Activated B cell treated with CpG ODN at 0.5 μM for 24 hours (primary cell): ENCODE results near the gene PDCD1. TPM values are rescaled to one million over a fixed set of nuclear protein-coding genes. Genes with fewer than 3 reads are reported as not detected.

Source experiments
- ATAC-seq: fragments of 200-7000 bp; cut with Tn5 transposase; one replicate; pipeline ENCODE4 v1.10.0; 2021; ENCODE audit warnings: low read depth, mild to moderate bottlenecking, moderate library complexity
- CTCF ChIA-PET: fragments of 350-600 bp; sonication (Branson Sonifier 250); formaldehyde crosslinking; loops from one replicate; lab custom pipeline; 2021; ENCODE audit warnings: antibody characterized with exemption; lab: Charles Lee
- POLR2A ChIA-PET: fragments of 350-600 bp; sonication (Branson Sonifier 250); formaldehyde crosslinking; loops from one replicate; lab custom pipeline; 2021; ENCODE audit warnings: antibody characterized with exemption; lab: Charles Lee
- DNase-seq: peaks from one replicate; pipeline ENCODE4 v3.0.0; 2022
- H3K27ac Mint-ChIP-seq: one replicate; pipeline ENCODE4 v1.8.0; 2020; ENCODE audit warnings: mixed read lengths
- H3K27me3 Mint-ChIP-seq: one replicate; pipeline ENCODE4 v1.8.0; 2021; ENCODE audit warnings: mixed read lengths
- H3K36me3 Mint-ChIP-seq: one replicate; pipeline ENCODE4 v1.8.0; 2021; ENCODE audit warnings: low read depth, mixed read lengths
- H3K4me1 Mint-ChIP-seq: one replicate; pipeline ENCODE4 v1.8.0; 2021; ENCODE audit warnings: mixed read lengths
- H3K4me3 Mint-ChIP-seq: one replicate; pipeline ENCODE4 v1.8.0; 2020; ENCODE audit warnings: mild to moderate bottlenecking, mixed read lengths
- H3K9me3 Mint-ChIP-seq: one replicate; pipeline ENCODE4 v1.8.0; 2020; ENCODE audit warnings: mixed read lengths
- intact Hi-C: fragments of 100-400 bp; cut with micrococcal nuclease; formaldehyde crosslinking; loops from one replicate; pipeline ENCODE4 v1.15.1; 2024
- total RNA-seq: library from RNA; stranded (reverse); gene quantifications from 2 replicates; pipeline ENCODE4 v1.2.3, GENCODE V29; 2022
- TF ChIP-seq, protein P1 (sequence below): fragments of 200-600 bp; IDR thresholded peaks from one replicate; pipeline ENCODE4 v1.8.0; 2022; ENCODE audit warnings: antibody characterized with exemption, mild to moderate bottlenecking

Gene PDCD1
- total RNA-seq, 1 donor from 2014 or later: 3.5 TPM

DNA sequence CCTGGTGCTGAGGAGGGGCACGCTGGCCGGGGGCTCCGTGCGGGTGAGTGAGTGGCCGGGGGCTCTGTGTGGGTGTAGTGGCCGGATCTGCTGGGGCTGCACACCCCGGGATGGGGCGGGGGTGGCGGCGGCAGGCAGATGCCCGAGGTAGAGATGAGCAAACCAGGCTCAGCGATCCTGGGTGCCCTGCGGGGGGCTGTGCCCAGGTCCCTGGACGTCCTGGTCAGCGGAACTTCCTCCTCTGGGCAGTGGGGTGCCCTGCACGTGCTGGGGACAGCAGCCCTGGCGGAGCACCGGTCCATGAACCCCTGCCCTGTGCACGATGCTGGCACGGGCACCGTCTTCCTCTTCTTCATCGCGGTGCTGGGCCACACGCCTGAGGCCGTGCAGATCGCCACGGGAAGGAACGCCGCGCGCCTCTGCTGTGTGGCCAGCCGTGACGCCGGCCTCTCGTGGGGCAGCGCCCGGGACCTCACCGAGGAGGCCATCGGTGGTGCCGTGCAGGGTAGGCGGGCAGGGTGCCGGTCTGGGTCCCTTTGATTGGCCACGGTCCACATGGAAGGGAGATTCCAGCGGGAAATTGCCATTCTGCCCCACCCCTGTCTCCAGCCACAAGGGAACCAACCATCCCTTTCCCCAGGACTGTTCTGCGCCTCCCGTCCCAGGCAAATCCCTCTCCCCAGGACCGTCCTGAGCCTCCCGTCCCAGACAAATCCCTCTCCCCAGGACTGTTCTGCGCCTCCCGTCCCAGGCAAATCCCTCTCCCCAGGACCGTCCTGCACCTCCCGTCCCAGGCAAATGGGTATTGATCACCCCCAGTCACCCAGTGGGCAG lies 43.8 kb downstream of the PDCD1 start:
- POLR2A ChIA-PET: interaction anchor here (1.3 to 2.4 kb wide), 2 partner anchors 11 to 26 kb away, joined by 4 to 9 read pairs; no protein-coding TSS in a partner anchor
- CTCF ChIA-PET: no interaction called here
- DNase-seq (no peak), ATAC-seq (no peak)
- no peaks in the 10 kb centered on the region for H3K36me3 Mint-ChIP-seq
- TF ChIP-seq, protein P1, sequence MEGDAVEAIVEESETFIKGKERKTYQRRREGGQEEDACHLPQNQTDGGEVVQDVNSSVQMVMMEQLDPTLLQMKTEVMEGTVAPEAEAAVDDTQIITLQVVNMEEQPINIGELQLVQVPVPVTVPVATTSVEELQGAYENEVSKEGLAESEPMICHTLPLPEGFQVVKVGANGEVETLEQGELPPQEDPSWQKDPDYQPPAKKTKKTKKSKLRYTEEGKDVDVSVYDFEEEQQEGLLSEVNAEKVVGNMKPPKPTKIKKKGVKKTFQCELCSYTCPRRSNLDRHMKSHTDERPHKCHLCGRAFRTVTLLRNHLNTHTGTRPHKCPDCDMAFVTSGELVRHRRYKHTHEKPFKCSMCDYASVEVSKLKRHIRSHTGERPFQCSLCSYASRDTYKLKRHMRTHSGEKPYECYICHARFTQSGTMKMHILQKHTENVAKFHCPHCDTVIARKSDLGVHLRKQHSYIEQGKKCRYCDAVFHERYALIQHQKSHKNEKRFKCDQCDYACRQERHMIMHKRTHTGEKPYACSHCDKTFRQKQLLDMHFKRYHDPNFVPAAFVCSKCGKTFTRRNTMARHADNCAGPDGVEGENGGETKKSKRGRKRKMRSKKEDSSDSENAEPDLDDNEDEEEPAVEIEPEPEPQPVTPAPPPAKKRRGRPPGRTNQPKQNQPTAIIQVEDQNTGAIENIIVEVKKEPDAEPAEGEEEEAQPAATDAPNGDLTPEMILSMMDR: no peak
- intact Hi-C loops: no loop called here
- H3K27me3 Mint-ChIP-seq: peaks cover 9% of the 10 kb centered on the region
- H3K27ac Mint-ChIP-seq: peak overlapping the region; percentile 24
- H3K4me3 Mint-ChIP-seq: no peak overlapping the region
- H3K9me3 Mint-ChIP-seq: no peaks in the 10 kb centered on the region
- peaks cover 22% of the 10 kb centered on the region for H3K4me1 Mint-ChIP-seq

DNA sequence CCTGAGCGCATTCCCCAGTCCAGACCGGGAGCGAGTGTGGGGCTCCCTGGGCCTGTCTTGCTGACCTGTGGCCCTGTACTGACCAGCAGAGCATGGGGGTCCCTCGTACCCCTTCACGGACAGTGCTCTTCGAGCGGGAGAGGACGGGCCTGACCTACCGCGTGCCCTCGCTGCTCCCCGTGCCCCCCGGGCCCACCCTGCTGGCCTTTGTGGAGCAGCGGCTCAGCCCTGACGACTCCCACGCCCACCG lies 44.4 kb downstream of the PDCD1 start:
- H3K36me3 Mint-ChIP-seq: no peaks in the 10 kb centered on the region
- no peaks in the 10 kb centered on the region for H3K9me3 Mint-ChIP-seq
- intact Hi-C loops: no loop called here
- ChIA-PET POLR2A (interaction anchor here (0.5 to 2.4 kb wide), 5 partner anchors 10 to 80 kb away, joined by 3 to 9 read pairs (median 4); partner anchors contain the start of genes D2HGDH and PDCD1), CTCF (interaction anchor here (0.9 kb wide), 1 partner anchor 26 kb away, joined by 3 read pairs; no protein-coding TSS in a partner anchor)
- H3K4me1 Mint-ChIP-seq: peaks cover 22% of the 10 kb centered on the region
- no peak overlapping the region for H3K4me3 Mint-ChIP-seq
- H3K27ac Mint-ChIP-seq: no peak overlapping the region
- ATAC-seq (no peak), DNase-seq (no peak)
- TF ChIP-seq, protein P1: no peak
- H3K27me3 Mint-ChIP-seq: peaks cover 9% of the 10 kb centered on the region

DNA sequence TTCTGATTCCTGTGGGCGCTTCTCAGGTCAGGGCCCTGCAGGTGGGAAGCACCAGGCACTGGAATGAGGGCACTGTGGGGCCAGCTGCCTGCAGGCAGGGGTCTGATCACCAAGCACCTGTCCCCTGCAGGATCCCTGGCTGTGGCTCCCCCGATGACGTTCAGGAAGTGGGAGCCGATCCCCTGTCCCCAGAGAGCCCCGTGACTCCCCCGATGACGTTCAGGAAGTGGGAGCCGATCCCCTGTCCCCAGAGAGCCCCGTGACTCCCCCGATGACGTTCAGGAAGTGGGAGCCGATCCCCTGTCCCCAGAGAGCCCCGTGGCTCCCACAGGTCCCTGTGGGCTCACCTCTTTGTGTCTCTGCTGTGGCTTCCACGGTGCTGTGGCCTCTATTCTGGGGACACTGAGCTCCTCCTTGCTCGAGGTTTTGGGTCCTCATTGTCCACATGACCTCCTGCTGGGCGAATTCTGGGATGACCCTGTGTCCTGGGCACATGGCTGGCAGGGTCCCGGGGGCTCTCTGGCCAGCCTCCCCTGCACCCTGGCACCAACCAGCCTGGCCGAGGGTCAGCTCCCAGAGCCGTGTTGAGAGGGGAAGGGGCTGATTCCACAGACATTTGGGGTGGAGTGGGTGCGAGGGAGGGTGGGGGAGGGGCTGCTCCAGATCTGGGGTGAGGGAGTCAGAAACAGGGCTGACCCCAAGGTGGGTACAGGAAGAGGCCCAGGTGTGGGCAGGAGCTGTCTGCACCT lies 44.9 kb downstream of the PDCD1 start:
- peaks cover 22% of the 10 kb centered on the region for H3K4me1 Mint-ChIP-seq
- ATAC-seq (peak; percentile 85), DNase-seq (peak; percentile 59)
- no peak overlapping the region for H3K4me3 Mint-ChIP-seq
- no peaks in the 10 kb centered on the region for H3K36me3 Mint-ChIP-seq
- H3K27ac Mint-ChIP-seq: peak overlapping the region; percentile 63
- peaks cover 12% of the 10 kb centered on the region for H3K27me3 Mint-ChIP-seq
- no peaks in the 10 kb centered on the region for H3K9me3 Mint-ChIP-seq
- POLR2A ChIA-PET: interaction anchor here (0.5 to 2.4 kb wide), 9 partner anchors 10 to 775 kb away, joined by 3 to 9 read pairs (median 4); partner anchors contain the start of genes D2HGDH, ING5 and PDCD1
- CTCF ChIA-PET: interaction anchor here (0.9 kb wide), 1 partner anchor 25 kb away, joined by 3 read pairs; no protein-coding TSS in a partner anchor
- intact Hi-C loops: no loop called here
- TF ChIP-seq, protein P1: no peak

GRCh38 chr2:241812730-241813643 lies 45.7 kb downstream of the PDCD1 start:
- Mint-ChIP-seq H3K4me3 (no peak overlapping the region), H3K4me1 (peaks cover 25% of the 10 kb centered on the region), H3K27ac (no peak overlapping the region), H3K9me3 (no peaks in the 10 kb centered on the region), H3K27me3 (peaks cover 17% of the 10 kb centered on the region), H3K36me3 (no peaks in the 10 kb centered on the region)
- intact Hi-C loops: no loop called here
- ATAC-seq: no peak
- CTCF ChIA-PET: interaction anchor here (0.9 kb wide), 1 partner anchor 25 kb away, joined by 3 read pairs; no protein-coding TSS in a partner anchor
- POLR2A ChIA-PET: interaction anchor here (0.5 to 2.4 kb wide), 8 partner anchors 9 to 774 kb away, joined by 3 to 9 read pairs (median 4); partner anchors contain the start of genes D2HGDH, ING5 and PDCD1
- no peak for DNase-seq
- TF ChIP-seq, protein P1: no peak
